Liver (tissue), 9 donors: ENCODE measurements around the gene SERPINE1. TPM values are rescaled to one million over a fixed set of nuclear protein-coding genes. Genes with fewer than 3 reads are reported as not detected.
"Not testable (repeated sequence)": the region's sequence is repeated elsewhere in the genome, so short reads cannot be mapped to it uniquely, and the experiment has no call there.

Experiments used
- DNase-seq: peaks from one replicate; pipeline ENCODE4 v3.0.0-alpha.2; 2017; ENCODE audit warnings: low spot score
- H3K27ac ChIP-seq, 2 donors: one replicate each; pipeline ENCODE4 v1.7.0; 2013; ENCODE audit warnings: inconsistent platforms in 2 of 2, low read length in 2 of 2, control low read depth in 1 of 2, low read depth in 1 of 2, mild to moderate bottlenecking in 1 of 2
- H3K27me3 ChIP-seq, 4 donors: one replicate each; pipeline versions ENCODE4 v1.6.1 to v1.7.0; 2013; ENCODE audit warnings: low read length in 3 of 4, inconsistent platforms in 1 of 4, mild to moderate bottlenecking in 1 of 4, moderate library complexity in 1 of 4; ENCODE audit not compliant: control insufficient read depth in 4 of 4, insufficient read depth in 4 of 4
- H3K36me3 ChIP-seq, 4 donors: one replicate each; pipeline versions ENCODE4 v1.6.1 to v1.7.0; 2013; ENCODE audit warnings: low read length in 3 of 4, mild to moderate bottlenecking in 3 of 4, low read depth in 1 of 4, moderate library complexity in 1 of 4; ENCODE audit not compliant: control insufficient read depth in 4 of 4, insufficient read depth in 3 of 4
- H3K4me1 ChIP-seq, 4 donors: one replicate each; pipeline versions ENCODE4 v1.6.1 to v1.7.0; 2013; ENCODE audit warnings: low read length in 3 of 4, mild to moderate bottlenecking in 3 of 4, moderate library complexity in 1 of 4; ENCODE audit not compliant: control insufficient read depth in 4 of 4, insufficient read depth in 4 of 4
- H3K4me3 ChIP-seq, 3 donors: one replicate each; pipeline versions ENCODE4 v1.6.1 to v1.7.0; 2013; ENCODE audit warnings: low read length in 3 of 3, control low read depth in 1 of 3, low read depth in 1 of 3, mild to moderate bottlenecking in 1 of 3
- H3K9ac ChIP-seq, 2 donors: one replicate each; pipeline ENCODE4 v1.7.0; 2013; ENCODE audit warnings: low read length in 2 of 2, mild to moderate bottlenecking in 2 of 2, moderate library complexity in 2 of 2, control low read depth in 1 of 2, low read depth in 1 of 2
- H3K9me3 ChIP-seq, 4 donors: one replicate each; pipeline versions ENCODE4 v1.6.1 to v1.7.0; 2013; ENCODE audit warnings: low read length in 3 of 4; ENCODE audit not compliant: control insufficient read depth in 4 of 4
- EGR1 ChIP-seq, 2 donors: IDR thresholded peaks; 2 replicates each; pipeline ENCODE4 v1.6.1; 2016 to 2018; ENCODE audit warnings: antibody characterized with exemption in 2 of 2, low read depth in 2 of 2
- FOXA1 ChIP-seq: IDR thresholded peaks from 2 replicates; pipeline ENCODE4 v1.6.1; 2016; ENCODE audit warnings: antibody characterized with exemption
- FOXA2 ChIP-seq: IDR thresholded peaks from 2 replicates; pipeline ENCODE4 v1.6.1; 2016; ENCODE audit warnings: antibody characterized with exemption
- GABPA ChIP-seq, 2 donors: IDR thresholded peaks in 1 of 2; conservative IDR thresholded peaks in 1 of 2; 2 replicates each; pipeline ENCODE4 v1.6.1; 2016; ENCODE audit warnings: antibody characterized with exemption in 2 of 2, mild to moderate bottlenecking in 1 of 2, moderate library complexity in 1 of 2
- HNF4G ChIP-seq: IDR thresholded peaks from 2 replicates; pipeline ENCODE4 v1.6.1; 2016; ENCODE audit warnings: antibody characterized with exemption
- JUND ChIP-seq, 2 donors: IDR thresholded peaks; 2 replicates each; pipeline ENCODE4 v1.6.1; 2016; ENCODE audit warnings: antibody characterized with exemption in 2 of 2
- MAX ChIP-seq: IDR thresholded peaks from 2 replicates; pipeline ENCODE4 v1.6.1; 2016; ENCODE audit warnings: antibody characterized with exemption
- RAD21 ChIP-seq, 2 donors: IDR thresholded peaks; 2 replicates each; pipeline ENCODE4 v1.6.1; 2016; ENCODE audit warnings: antibody characterized with exemption in 2 of 2, mild to moderate bottlenecking in 2 of 2
- REST ChIP-seq: IDR thresholded peaks from 2 replicates; pipeline ENCODE4 v1.6.1; 2016; ENCODE audit warnings: antibody characterized with exemption, mild to moderate bottlenecking
- RXRA ChIP-seq, 2 donors: IDR thresholded peaks; 2 replicates each; pipeline ENCODE4 v1.6.1; 2017 to 2018; ENCODE audit warnings: antibody characterized with exemption in 2 of 2, mild to moderate bottlenecking in 1 of 2
- SP1 ChIP-seq: IDR thresholded peaks from 2 replicates; pipeline ENCODE4 v1.6.1; 2018; ENCODE audit warnings: antibody characterized with exemption, mild to moderate bottlenecking
- TAF1 ChIP-seq: conservative IDR thresholded peaks from 2 replicates; pipeline ENCODE4 v1.6.1; 2016; ENCODE audit warnings: antibody characterized with exemption, mild to moderate bottlenecking
- YY1 ChIP-seq: IDR thresholded peaks from 2 replicates; pipeline ENCODE4 v1.6.1; 2016; ENCODE audit warnings: antibody characterized with exemption, mild to moderate bottlenecking
- WGBS: extraction: QIAGEN DNeasy Blood & Tissue Kit; methylation state at CpG from one replicate; pipeline ENCODE4 v1.1.7; 2013; 5-methylcytosine and 5-hydroxymethylcytosine counted together
- polyA plus RNA-seq, 2 donors: library from polyadenylated mRNA; stranded (reverse) in 1 of 2; unstranded in 1 of 2; fragments of 200-250 nt in 1 of 2; fragments of >200 nt in 1 of 2; fragmentation: Nextera tagmentation in 1 of 2; extraction: Ambion mirVana in 1 of 2; gene quantifications; one replicate each; pipeline versions ENCODE4 v1.2.1 to v1.2.3, GENCODE V29; 2013 to 2015
- total RNA-seq, 2 donors: library from RNA; depleted of rRNA; stranded (reverse); fragments of >200 nt; gene quantifications; one replicate each; pipeline ENCODE4 v1.2.3, GENCODE V29; 2014
- TF ChIP-seq, protein P1 (sequence below): IDR thresholded peaks from 2 replicates; pipeline ENCODE4 v1.6.1; 2016; ENCODE audit warnings: antibody characterized with exemption
- TF ChIP-seq, protein P2 (sequence below): fragments of 150-350 bp; IDR thresholded peaks from 2 replicates; pipeline ENCODE4 v1.5.1; 2017; ENCODE audit warnings: improper control_type of control experiment, low read depth, low read length; ENCODE audit not compliant: missing input control
- TF ChIP-seq, protein P3 (sequence below): IDR thresholded peaks from 2 replicates; pipeline ENCODE4 v1.6.1; 2016; ENCODE audit warnings: antibody characterized with exemption
- donor health status: healthy.
- donor health status: healthy.
- donor health status: healthy.
- donor health status: healthy.
- donor health status: healthy.

Gene SERPINE1
- total and polyA plus RNA-seq, 4 donors, result 0.93 to 18.6 (median 8.0) TPM

GRCh38 chr7:101128040-101128834 is 1.3 kb downstream of the SERPINE1 start:
- TF ChIP-seq REST (no peak), FOXA2 (no peak), HNF4G (no peak), EGR1 (IDR thresholded peaks at IDR 0.05; ENCODE audit: low read depth in 2 of 2) (no peak), RAD21 (IDR thresholded peaks at IDR 0.05) (no peak), GABPA (IDR thresholded peaks at IDR 0.05 in 1 of 2, conservative IDR thresholded peaks at IDR 0.05 in 1 of 2) (no peak), TAF1 (no peak), MAX (no peak), SP1 (no peak)
- TF ChIP-seq, protein P1, sequence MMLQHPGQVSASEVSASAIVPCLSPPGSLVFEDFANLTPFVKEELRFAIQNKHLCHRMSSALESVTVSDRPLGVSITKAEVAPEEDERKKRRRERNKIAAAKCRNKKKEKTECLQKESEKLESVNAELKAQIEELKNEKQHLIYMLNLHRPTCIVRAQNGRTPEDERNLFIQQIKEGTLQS, result no peak
- TF ChIP-seq, protein P2, sequence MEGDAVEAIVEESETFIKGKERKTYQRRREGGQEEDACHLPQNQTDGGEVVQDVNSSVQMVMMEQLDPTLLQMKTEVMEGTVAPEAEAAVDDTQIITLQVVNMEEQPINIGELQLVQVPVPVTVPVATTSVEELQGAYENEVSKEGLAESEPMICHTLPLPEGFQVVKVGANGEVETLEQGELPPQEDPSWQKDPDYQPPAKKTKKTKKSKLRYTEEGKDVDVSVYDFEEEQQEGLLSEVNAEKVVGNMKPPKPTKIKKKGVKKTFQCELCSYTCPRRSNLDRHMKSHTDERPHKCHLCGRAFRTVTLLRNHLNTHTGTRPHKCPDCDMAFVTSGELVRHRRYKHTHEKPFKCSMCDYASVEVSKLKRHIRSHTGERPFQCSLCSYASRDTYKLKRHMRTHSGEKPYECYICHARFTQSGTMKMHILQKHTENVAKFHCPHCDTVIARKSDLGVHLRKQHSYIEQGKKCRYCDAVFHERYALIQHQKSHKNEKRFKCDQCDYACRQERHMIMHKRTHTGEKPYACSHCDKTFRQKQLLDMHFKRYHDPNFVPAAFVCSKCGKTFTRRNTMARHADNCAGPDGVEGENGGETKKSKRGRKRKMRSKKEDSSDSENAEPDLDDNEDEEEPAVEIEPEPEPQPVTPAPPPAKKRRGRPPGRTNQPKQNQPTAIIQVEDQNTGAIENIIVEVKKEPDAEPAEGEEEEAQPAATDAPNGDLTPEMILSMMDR, result no peak
- TF ChIP-seq, protein P3, sequence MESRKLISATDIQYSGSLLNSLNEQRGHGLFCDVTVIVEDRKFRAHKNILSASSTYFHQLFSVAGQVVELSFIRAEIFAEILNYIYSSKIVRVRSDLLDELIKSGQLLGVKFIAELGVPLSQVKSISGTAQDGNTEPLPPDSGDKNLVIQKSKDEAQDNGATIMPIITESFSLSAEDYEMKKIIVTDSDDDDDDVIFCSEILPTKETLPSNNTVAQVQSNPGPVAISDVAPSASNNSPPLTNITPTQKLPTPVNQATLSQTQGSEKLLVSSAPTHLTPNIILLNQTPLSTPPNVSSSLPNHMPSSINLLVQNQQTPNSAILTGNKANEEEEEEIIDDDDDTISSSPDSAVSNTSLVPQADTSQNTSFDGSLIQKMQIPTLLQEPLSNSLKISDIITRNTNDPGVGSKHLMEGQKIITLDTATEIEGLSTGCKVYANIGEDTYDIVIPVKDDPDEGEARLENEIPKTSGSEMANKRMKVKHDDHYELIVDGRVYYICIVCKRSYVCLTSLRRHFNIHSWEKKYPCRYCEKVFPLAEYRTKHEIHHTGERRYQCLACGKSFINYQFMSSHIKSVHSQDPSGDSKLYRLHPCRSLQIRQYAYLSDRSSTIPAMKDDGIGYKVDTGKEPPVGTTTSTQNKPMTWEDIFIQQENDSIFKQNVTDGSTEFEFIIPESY, result no peak
- Histone ChIP-seq H3K27me3 (no peaks in the 10 kb centered on the region), H3K9ac (peak overlapping the region in 1 of 2 donors; percentile 88), H3K9me3 (no peaks in the 10 kb centered on the region), H3K4me1 (peaks cover 17 to 44% (median 22%) of the 10 kb centered on the region in 4 donors), H3K4me3 (peak overlapping the region; percentile 45 to 50 (median 47)), H3K36me3 (peaks cover 0 to 19% (median 12%) of the 10 kb centered on the region in 4 donors), H3K27ac (peak overlapping the region; percentile 83 to 96)
- 87% methylated on average over 14 of the region's 14 CpGs for WGBS
- DNase-seq, result no peak

DNA sequence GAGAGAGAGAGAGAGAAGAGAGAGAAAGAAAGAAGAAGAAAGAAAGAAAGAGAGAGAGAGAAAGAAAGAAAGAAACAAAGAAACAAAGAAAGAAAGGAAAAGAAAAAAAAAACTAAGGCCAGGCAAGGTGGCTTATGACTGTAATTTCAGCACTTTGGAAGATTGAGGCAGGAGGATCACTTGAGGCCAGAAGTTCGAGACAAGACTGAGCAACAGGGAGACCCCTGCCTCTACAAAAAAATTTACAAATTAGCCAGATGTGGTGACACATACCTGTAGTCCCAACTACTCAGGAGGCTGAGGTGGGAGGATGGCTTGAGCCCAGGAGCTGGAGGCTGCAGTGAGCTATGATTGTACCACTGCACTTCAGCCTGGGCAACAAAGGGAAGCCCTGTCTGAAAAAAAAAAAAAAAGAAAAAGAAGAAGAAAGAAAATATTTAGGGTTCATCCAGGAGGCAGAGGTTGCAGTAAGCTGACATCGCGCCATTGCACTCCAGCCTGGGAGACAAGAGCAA is 2.8 kb downstream of the SERPINE1 start:
- 93% methylated on average over 3 of the region's 3 CpGs for WGBS
- no peak overlapping the region for H3K27ac ChIP-seq
- no peak for DNase-seq
- peaks cover 0 to 29% (median 20%) of the 10 kb centered on the region in 4 donors for H3K36me3 ChIP-seq
- no peaks in the 10 kb centered on the region for H3K27me3 ChIP-seq
- peaks cover 7 to 31% (median 18%) of the 10 kb centered on the region in 4 donors for H3K4me1 ChIP-seq
- H3K9ac ChIP-seq, result no peak overlapping the region
- no peak overlapping the region for H3K4me3 ChIP-seq
- TF ChIP-seq RAD21 (IDR thresholded peaks at IDR 0.05) (no peak), HNF4G (no peak), JUND (IDR thresholded peaks at IDR 0.05) (no peak), YY1 (no peak), RXRA (IDR thresholded peaks at IDR 0.05) (no peak), EGR1 (IDR thresholded peaks at IDR 0.05; ENCODE audit: low read depth in 2 of 2) (no peak), FOXA1 (no peak), GABPA (IDR thresholded peaks at IDR 0.05 in 1 of 2, conservative IDR thresholded peaks at IDR 0.05 in 1 of 2) (no peak), FOXA2 (no peak)
- TF ChIP-seq, protein P1, result no peak
- no peaks in the 10 kb centered on the region for H3K9me3 ChIP-seq

DNA sequence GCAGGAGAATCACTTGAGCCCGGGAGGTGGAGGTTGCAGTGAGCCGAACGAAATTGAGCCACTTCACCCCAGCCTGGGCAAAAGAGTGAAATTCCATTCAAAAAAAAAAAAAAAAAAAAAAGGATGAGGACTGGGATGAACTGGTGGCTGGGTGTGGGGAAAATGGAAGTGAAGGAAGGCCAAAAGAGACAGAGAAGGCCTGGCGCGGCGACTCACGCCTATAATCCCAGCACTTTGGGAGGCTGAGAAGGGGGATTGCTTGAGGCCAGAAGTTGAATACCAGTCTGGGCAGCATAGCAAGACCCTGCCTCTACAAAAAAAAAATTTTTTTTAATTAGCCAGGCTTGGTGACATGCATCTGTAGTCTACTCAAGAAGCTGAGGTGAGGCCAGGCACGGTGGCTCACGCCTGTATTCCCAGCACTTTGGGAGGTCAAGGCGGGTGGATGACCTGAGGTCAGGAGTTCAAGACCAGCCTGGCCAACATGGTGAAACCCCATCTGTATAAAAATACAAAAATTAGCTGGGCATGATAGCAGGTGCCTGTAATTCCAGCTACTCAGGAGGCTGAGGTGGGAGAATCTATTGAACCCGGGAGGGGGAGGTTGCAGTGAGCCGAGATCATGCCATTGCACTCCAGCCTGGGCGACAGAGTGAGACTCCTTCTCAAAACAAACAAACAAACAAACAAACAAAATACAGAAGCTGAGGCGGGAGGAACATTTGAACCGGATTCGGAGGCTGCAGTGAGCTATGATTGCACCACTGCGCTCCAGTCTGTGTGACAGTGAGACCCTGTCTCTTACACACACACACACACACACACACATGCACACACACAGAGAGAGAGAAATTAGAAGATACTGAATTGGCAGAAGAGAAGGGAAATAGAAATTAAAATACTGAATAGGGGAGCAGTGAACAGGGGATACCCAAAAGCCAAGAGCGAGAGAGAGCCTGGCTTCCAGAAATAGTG is 6.0 kb downstream of the SERPINE1 start:
- peaks cover 5 to 35% (median 25%) of the 10 kb centered on the region in 4 donors for H3K36me3 ChIP-seq
- H3K4me3 ChIP-seq, H3K27me3 ChIP-seq, H3K4me1 ChIP-seq, H3K27ac ChIP-seq, H3K9ac ChIP-seq, H3K9me3 ChIP-seq, DNase-seq: not testable (repeated sequence)
- 81% methylated on average over 18 of the region's 18 CpGs for whole genome bisulfite sequencing
